ENCODE measurements around the gene LHFPL3. TPM values are rescaled to one million over a fixed set of nuclear protein-coding genes. Genes with fewer than 3 reads are reported as not detected.

Gene LHFPL3
- total RNA-seq, 1 experiment from 2014 or later: 0.83 TPM

- TF ChIP-seq CBFB (CRISPR knock-in tag; IDR thresholded peaks at IDR 0.05; ENCODE audit: low read depth) (no peak), NR3C1 (CRISPR knock-in tag; conservative IDR thresholded peaks at IDR 0.05; ENCODE audit: low read depth) (no peak), GABPB1 (CRISPR knock-in tag; IDR thresholded peaks at IDR 0.05) (no peak), SMAD4 (CRISPR knock-in tag; IDR thresholded peaks at IDR 0.05) (no peak)
- TF ChIP-seq, protein P1, sequence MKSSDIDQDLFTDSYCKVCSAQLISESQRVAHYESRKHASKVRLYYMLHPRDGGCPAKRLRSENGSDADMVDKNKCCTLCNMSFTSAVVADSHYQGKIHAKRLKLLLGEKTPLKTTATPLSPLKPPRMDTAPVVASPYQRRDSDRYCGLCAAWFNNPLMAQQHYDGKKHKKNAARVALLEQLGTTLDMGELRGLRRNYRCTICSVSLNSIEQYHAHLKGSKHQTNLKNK (CRISPR knock-in tag; IDR thresholded peaks at IDR 0.05): no peak
These were observed 10.3 kb upstream of the LHFPL3 start (continued) for GRCh38 chr7:104317948-104318629.

DNA sequence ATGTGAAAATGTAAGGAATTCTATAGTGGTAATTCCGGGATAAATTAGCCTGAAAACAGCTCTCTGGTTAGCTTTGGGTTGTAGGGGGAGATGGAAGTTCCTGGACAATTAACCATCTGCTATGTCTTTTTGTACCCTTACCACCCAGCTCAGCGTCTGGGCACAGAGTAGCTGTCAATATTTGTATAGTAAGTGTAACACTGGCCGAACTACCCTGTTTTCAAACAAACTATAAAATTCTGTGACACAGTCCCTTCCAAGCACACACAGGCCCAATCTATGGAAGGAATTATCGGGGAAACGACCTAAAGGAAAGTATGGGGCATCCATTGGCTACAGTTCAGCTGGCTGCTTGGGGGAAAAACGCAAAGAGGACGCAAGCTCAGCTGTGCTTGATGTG is 869 bp upstream of the LHFPL3 start:
- no peak for TF ChIP-seq USF1 (CRISPR knock-in tag; IDR thresholded peaks at IDR 0.05)
- no peak for TF ChIP-seq ELF4 (CRISPR knock-in tag; IDR thresholded peaks at IDR 0.05; ENCODE audit: low read depth)
- TF ChIP-seq ZNF219 (CRISPR knock-in tag; IDR thresholded peaks at IDR 0.05; ENCODE audit: borderline replicate concordance): no peak
- no peak for TF ChIP-seq KAT7 (CRISPR knock-in tag; IDR thresholded peaks at IDR 0.05; ENCODE audit: borderline replicate concordance)
- no peak for TF ChIP-seq EMX1 (CRISPR knock-in tag; IDR thresholded peaks at IDR 0.05)
- TF ChIP-seq PRDM15 (CRISPR knock-in tag; IDR thresholded peaks at IDR 0.05): no peak
- TF ChIP-seq ZNF232 (CRISPR knock-in tag; IDR thresholded peaks at IDR 0.05): no peak
- TF ChIP-seq, protein P2, sequence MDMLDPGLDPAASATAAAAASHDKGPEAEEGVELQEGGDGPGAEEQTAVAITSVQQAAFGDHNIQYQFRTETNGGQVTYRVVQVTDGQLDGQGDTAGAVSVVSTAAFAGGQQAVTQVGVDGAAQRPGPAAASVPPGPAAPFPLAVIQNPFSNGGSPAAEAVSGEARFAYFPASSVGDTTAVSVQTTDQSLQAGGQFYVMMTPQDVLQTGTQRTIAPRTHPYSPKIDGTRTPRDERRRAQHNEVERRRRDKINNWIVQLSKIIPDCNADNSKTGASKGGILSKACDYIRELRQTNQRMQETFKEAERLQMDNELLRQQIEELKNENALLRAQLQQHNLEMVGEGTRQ (CRISPR knock-in tag; IDR thresholded peaks at IDR 0.05): no peak
- TF ChIP-seq IRF1 (CRISPR knock-in tag; IDR thresholded peaks at IDR 0.05): no peak
- TF ChIP-seq ZNF425 (CRISPR knock-in tag; conservative IDR thresholded peaks at IDR 0.05): no peak
- no peak for TF ChIP-seq NFE2L1 (CRISPR knock-in tag; IDR thresholded peaks at IDR 0.05)
- no peak for TF ChIP-seq IRF2 (CRISPR knock-in tag; IDR thresholded peaks at IDR 0.05; ENCODE audit: borderline replicate concordance, low read depth)
- no peak for TF ChIP-seq ZNF512 (CRISPR knock-in tag; IDR thresholded peaks at IDR 0.05; ENCODE audit: borderline replicate concordance)
- no peak for TF ChIP-seq GTF2I (CRISPR knock-in tag; conservative IDR thresholded peaks at IDR 0.05)
- no peak for TF ChIP-seq ZNF532 (CRISPR knock-in tag; IDR thresholded peaks at IDR 0.05; ENCODE audit: borderline replicate concordance)
- no peak for TF ChIP-seq FOXK1 (CRISPR knock-in tag; IDR thresholded peaks at IDR 0.05)
- TF ChIP-seq TEAD4 (CRISPR knock-in tag; IDR thresholded peaks at IDR 0.05): no peak
- CTCF ChIA-PET: no interaction called here
- H3K4me3 Mint-ChIP-seq: peak overlapping the region; percentile 74
- no peak for ATAC-seq
- no peaks in the 10 kb centered on the region for H3K36me3 Mint-ChIP-seq
- H3K9me3 Mint-ChIP-seq: 0 out of 2 replicates have a peak, but pooled peaks cover 3% of the 10 kb centered on the region
- H3K4me1 Mint-ChIP-seq: peaks cover 16% of the 10 kb centered on the region
- no peak for DNase-seq (ENCODE audit: low spot score)
- POLR2A ChIA-PET: no interaction called here
- peaks cover 69% of the 10 kb centered on the region for H3K27me3 Mint-ChIP-seq (ENCODE audit: low read depth)
- H3K27ac Mint-ChIP-seq: no peak overlapping the region

Measured in WTC11 (cell line).